SK-N-SH treated with all-trans-retinoic acid at 6 μM for 48 hours (cell line): ENCODE results near the gene OBSL1.

Experiments
- ATAC-seq: fragments of 200-7000 bp; cut with Tn5 transposase; 3 replicates; pipeline ENCODE4 v1.9.1; 2020; ENCODE audit warnings: mild to moderate bottlenecking, moderate library complexity
- ARNTL ChIP-seq: fragments of 450-650 bp; formaldehyde crosslinking; IDR thresholded peaks from 2 replicates; pipeline ENCODE4 v1.5.0; 2020; ENCODE audit warnings: low read depth, mild to moderate bottlenecking, moderate library complexity, borderline replicate concordance
- BACH2 ChIP-seq: fragments of 250-450 bp; sonication (Bioruptor Pico); IDR thresholded peaks from 2 replicates; pipeline ENCODE4 v1.9.0; 2021; ENCODE audit warnings: mild to moderate bottlenecking, borderline replicate concordance
- CREB5 ChIP-seq: fragments of 250-450 bp; sonication (Bioruptor Pico); IDR thresholded peaks from 2 replicates; pipeline ENCODE4 v1.5.1; 2020; ENCODE audit warnings: low read depth, mild to moderate bottlenecking, moderate library complexity
- CSDC2 ChIP-seq: fragments of 250-450 bp; sonication (Bioruptor Pico); IDR thresholded peaks from 2 replicates; pipeline ENCODE4 v1.5.0; 2020; ENCODE audit warnings: mild to moderate bottlenecking, moderate library complexity
- ESRRG ChIP-seq: fragments of 250-450 bp; sonication (Bioruptor Pico); IDR thresholded peaks from 2 replicates; pipeline ENCODE4 v1.6.1; 2021; ENCODE audit warnings: mild to moderate bottlenecking
- GLIS3 ChIP-seq: fragments of 250-450 bp; sonication (Bioruptor Pico); IDR thresholded peaks from 2 replicates; pipeline ENCODE4 v1.5.0; 2020; ENCODE audit warnings: mild to moderate bottlenecking, moderate library complexity
- ISL1 ChIP-seq: fragments of 250-450 bp; sonication (Bioruptor Pico); IDR thresholded peaks from 2 replicates; pipeline ENCODE4 v2.1.2; 2022; ENCODE audit warnings: mild to moderate bottlenecking, moderate library complexity
- OSR1 ChIP-seq: fragments of 250-450 bp; sonication (Bioruptor Pico); IDR thresholded peaks from 2 replicates; pipeline ENCODE4 v1.8.0; 2022; ENCODE audit warnings: moderate library complexity, mild to moderate bottlenecking, inconsistent platforms
- PATZ1 ChIP-seq: fragments of 250-450 bp; sonication (Bioruptor Pico); IDR thresholded peaks from 2 replicates; pipeline ENCODE4 v1.8.0; 2020; ENCODE audit warnings: mild to moderate bottlenecking, moderate library complexity, borderline replicate concordance
- PPARA ChIP-seq: fragments of 250-450 bp; sonication (Bioruptor Pico); IDR thresholded peaks from 2 replicates; pipeline ENCODE4 v1.5.0; 2020; ENCODE audit warnings: mild to moderate bottlenecking, borderline replicate concordance
- RARB ChIP-seq: fragments of 250-450 bp; sonication (Bioruptor Pico); IDR thresholded peaks from 2 replicates; pipeline ENCODE4 v1.8.0; 2021; ENCODE audit warnings: mild to moderate bottlenecking, moderate library complexity
- SNAI2 ChIP-seq: fragments of 250-450 bp; sonication (Bioruptor Pico); IDR thresholded peaks from 2 replicates; pipeline ENCODE4 v1.5.0; 2020; ENCODE audit warnings: mild to moderate bottlenecking, moderate library complexity
- TCF4 ChIP-seq: fragments of 250-450 bp; sonication (Bioruptor Pico); IDR thresholded peaks from 2 replicates; pipeline ENCODE4 v1.8.0; 2021; ENCODE audit warnings: mild to moderate bottlenecking, moderate library complexity, borderline replicate concordance
- TOX ChIP-seq: fragments of 250-450 bp; sonication (Bioruptor Pico); IDR thresholded peaks from 2 replicates; pipeline ENCODE4 v1.8.0; 2021; ENCODE audit warnings: mild to moderate bottlenecking, moderate library complexity, borderline replicate concordance
- ZC3H10 ChIP-seq: fragments of 250-450 bp; sonication (Bioruptor Pico); IDR thresholded peaks from 2 replicates; pipeline ENCODE4 v1.5.1; 2021; ENCODE audit warnings: mild to moderate bottlenecking, moderate library complexity
- ZFP3 ChIP-seq: fragments of 250-450 bp; sonication (Bioruptor Pico); IDR thresholded peaks from 2 replicates; pipeline ENCODE4 v1.5.0; 2020; ENCODE audit warnings: mild to moderate bottlenecking, moderate library complexity
- ZFP30 ChIP-seq: fragments of 450-650 bp; formaldehyde crosslinking; IDR thresholded peaks from 2 replicates; pipeline ENCODE4 v1.5.0; 2022; ENCODE audit warnings: mild to moderate bottlenecking, moderate library complexity
- ZNF565 ChIP-seq: fragments of 450-650 bp; formaldehyde crosslinking; conservative IDR thresholded peaks from 2 replicates; pipeline ENCODE4 v1.5.0; 2020; ENCODE audit warnings: low read depth, mild to moderate bottlenecking, moderate library complexity
- TF ChIP-seq, protein P1 (sequence below): fragments of 250-450 bp; sonication (Bioruptor Pico); IDR thresholded peaks from 2 replicates; pipeline ENCODE4 v1.5.0; 2020; ENCODE audit warnings: mild to moderate bottlenecking, moderate library complexity
- TF ChIP-seq, protein P2 (sequence below): fragments of 250-450 bp; sonication (Bioruptor Pico); IDR thresholded peaks from 2 replicates; pipeline ENCODE4 v1.8.0; 2021; ENCODE audit warnings: low read depth, mild to moderate bottlenecking, moderate library complexity, borderline replicate concordance

The OBSL1 gene

GRCh38 chr2:219615894-219616293, 44.6 kb upstream of the OBSL1 start:
- no peak for ATAC-seq
- TF ChIP-seq ESRRG (CRISPR knock-in tag) = no peak
- no peak for TF ChIP-seq CREB5 (CRISPR knock-in tag)
- no peak for TF ChIP-seq RARB (CRISPR knock-in tag)
- no peak for TF ChIP-seq ARNTL (CRISPR knock-in tag)
- TF ChIP-seq TOX (CRISPR knock-in tag) = no peak
- TF ChIP-seq ZNF565 = no peak
- TF ChIP-seq BACH2 (CRISPR knock-in tag) = no peak
- TF ChIP-seq ISL1 (CRISPR knock-in tag) = no peak
- TF ChIP-seq PPARA = no peak
- TF ChIP-seq CSDC2 (CRISPR knock-in tag) = no peak
- TF ChIP-seq, protein P1, sequence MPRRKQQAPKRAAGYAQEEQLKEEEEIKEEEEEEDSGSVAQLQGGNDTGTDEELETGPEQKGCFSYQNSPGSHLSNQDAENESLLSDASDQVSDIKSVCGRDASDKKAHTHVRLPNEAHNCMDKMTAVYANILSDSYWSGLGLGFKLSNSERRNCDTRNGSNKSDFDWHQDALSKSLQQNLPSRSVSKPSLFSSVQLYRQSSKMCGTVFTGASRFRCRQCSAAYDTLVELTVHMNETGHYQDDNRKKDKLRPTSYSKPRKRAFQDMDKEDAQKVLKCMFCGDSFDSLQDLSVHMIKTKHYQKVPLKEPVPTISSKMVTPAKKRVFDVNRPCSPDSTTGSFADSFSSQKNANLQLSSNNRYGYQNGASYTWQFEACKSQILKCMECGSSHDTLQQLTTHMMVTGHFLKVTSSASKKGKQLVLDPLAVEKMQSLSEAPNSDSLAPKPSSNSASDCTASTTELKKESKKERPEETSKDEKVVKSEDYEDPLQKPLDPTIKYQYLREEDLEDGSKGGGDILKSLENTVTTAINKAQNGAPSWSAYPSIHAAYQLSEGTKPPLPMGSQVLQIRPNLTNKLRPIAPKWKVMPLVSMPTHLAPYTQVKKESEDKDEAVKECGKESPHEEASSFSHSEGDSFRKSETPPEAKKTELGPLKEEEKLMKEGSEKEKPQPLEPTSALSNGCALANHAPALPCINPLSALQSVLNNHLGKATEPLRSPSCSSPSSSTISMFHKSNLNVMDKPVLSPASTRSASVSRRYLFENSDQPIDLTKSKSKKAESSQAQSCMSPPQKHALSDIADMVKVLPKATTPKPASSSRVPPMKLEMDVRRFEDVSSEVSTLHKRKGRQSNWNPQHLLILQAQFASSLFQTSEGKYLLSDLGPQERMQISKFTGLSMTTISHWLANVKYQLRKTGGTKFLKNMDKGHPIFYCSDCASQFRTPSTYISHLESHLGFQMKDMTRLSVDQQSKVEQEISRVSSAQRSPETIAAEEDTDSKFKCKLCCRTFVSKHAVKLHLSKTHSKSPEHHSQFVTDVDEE (CRISPR knock-in tag) = no peak
- TF ChIP-seq, protein P2, sequence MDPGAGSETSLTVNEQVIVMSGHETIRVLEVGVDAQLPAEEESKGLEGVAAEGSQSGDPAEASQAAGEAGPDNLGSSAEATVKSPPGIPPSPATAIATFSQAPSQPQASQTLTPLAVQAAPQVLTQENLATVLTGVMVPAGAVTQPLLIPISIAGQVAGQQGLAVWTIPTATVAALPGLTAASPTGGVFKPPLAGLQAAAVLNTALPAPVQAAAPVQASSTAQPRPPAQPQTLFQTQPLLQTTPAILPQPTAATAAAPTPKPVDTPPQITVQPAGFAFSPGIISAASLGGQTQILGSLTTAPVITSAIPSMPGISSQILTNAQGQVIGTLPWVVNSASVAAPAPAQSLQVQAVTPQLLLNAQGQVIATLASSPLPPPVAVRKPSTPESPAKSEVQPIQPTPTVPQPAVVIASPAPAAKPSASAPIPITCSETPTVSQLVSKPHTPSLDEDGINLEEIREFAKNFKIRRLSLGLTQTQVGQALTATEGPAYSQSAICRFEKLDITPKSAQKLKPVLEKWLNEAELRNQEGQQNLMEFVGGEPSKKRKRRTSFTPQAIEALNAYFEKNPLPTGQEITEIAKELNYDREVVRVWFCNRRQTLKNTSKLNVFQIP (CRISPR knock-in tag) = no peak
- TF ChIP-seq TCF4 (CRISPR knock-in tag) = no peak

GRCh38 chr2:219615036-219615435, 43.7 kb upstream of the OBSL1 start:
- ATAC-seq = no peak
- TF ChIP-seq OSR1 (CRISPR knock-in tag) (no peak), ZFP3 (CRISPR knock-in tag) (no peak), ARNTL (CRISPR knock-in tag) (no peak), ISL1 (CRISPR knock-in tag) (no peak), ZNF565 (no peak), TOX (CRISPR knock-in tag) (no peak), ZC3H10 (CRISPR knock-in tag) (no peak), CREB5 (CRISPR knock-in tag) (no peak), BACH2 (CRISPR knock-in tag) (no peak), PATZ1 (CRISPR knock-in tag) (no peak), ZFP30 (CRISPR knock-in tag) (no peak), SNAI2 (no peak), GLIS3 (CRISPR knock-in tag) (no peak), TCF4 (CRISPR knock-in tag) (no peak)
- TF ChIP-seq, protein P1 (CRISPR knock-in tag) = no peak
- TF ChIP-seq, protein P2 (CRISPR knock-in tag) = no peak
- TF ChIP-seq, all 23 proteins: peak for 0
